Hippocampal formation (tissue), 2 donors: ENCODE measurements around the gene LMBRD2.
"Not testable (repeated sequence)": the region's sequence is repeated elsewhere in the genome, so short reads cannot be mapped to it uniquely, and the experiment has no call there.

ENCODE experiments used
- DNase-seq, 2 donors: peaks; one replicate each; lab custom pipeline; 2025; lab: John Stamatoyannopoulos, UW

LMBRD2 gene

DNA sequence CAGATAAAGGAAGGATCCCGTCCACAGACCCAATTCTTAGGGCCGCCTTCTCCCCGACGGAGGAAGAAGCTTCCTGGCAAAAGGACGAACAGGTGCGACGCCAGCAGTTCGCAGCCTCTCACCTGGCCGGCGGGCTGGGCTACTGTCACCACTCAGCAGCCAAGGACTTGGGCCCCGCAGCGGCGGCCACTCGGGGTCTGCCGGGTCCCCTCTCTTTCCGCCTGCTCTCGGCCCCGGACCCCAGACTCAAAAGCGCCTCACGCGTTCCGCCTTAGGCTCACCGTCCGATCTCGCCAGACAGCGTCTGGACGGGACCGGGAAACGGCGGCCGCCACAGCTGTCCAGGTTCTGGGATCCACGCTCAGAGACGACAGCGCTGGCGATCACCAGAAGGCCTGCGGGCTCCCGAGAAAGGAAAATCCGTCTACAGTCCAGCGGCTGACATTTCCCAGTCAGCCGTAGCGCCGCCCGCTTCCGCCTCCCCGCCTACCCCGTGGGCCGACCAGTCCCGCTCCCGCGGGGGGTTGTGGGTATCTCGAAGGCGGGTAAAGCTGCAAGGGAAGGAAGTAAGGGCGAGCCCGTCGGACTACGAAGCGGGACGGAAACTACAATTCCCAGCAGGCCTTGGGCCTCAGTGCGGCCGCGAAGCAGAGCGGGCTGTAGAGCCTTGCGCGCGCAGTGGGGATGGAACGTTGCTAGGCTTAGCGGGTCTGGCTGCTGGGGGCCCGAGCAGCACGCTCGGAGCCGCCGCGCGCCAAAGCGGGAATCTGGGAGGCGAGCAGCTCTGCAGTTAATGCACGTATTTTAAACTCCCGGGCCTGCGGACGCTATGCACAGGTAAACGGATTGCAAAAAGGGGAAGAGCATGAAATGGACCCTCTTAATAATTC, at the start of gene LMBRD2, which contains the start of gene SKP2:
LMBRD2 (minus strand) TSS at position 454 of the 890 bp plus-strand sequence. CDS start 8,538 bp downstream, outside the sequence.
SKP2 (plus strand) TSS at position 678 of the 890 bp plus-strand sequence; CDS start at position 830, 152 bp downstream.
- DNase-seq = peak; percentile 98 to 99

DNA sequence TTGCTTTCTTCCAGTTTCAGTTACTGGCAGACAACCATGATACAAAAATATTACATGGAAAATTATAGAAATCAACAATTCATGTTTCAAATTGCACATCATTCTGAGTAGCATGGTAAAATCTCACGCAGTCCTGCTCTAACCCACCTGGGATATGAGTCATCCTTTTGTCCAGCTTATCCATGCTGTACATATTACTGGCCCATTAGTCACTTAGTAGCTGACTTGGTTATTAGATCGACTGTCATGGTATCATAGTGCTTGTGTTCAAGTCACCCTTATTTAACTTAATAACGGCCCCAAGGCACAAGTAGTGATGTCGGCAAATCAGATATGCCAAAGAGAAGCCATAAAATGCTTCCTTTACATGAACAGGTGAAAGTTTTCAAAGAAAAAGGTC, 48.8 kb upstream of the LMBRD2 start:
- no peak for DNase-seq

DNA sequence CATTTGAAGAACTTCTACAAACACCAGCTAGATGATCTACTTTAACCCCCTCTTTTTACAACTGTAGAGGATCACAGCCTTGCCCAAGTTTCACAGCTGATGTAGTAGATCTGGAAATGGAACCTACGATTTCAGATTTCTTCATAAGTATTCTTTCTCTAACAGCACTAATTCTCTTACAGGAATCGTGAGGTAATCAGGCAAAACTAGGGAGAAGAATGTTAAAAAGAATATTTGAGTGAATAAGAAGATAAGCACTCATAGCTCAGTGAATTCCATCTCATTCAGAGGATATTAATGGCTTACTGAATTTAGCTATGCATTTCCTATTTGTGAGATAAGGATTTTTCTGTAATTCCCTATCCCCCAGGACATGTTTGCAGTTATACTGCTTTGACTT, 47.9 kb upstream of the LMBRD2 start:
- no peak for DNase-seq

DNA sequence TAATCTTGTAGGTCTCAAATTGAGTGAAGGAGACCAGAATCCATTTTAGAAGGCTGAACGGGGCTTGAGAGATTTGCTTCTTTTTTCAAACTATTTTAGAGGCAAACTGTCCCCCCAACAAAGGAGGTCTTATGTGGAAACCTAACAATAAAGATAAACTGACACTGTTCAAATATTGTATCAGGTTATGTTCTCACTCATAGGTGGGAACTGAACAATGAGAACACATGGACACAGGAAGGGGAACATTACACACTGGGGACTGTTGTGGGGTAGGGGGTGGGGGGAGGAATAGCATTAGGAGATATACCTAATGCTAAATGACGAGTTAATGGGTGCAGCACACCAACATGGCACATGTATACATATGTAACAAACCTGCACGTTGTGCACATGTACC, 47.1 kb upstream of the LMBRD2 start:
- DNase-seq = not testable (repeated sequence)

DNA sequence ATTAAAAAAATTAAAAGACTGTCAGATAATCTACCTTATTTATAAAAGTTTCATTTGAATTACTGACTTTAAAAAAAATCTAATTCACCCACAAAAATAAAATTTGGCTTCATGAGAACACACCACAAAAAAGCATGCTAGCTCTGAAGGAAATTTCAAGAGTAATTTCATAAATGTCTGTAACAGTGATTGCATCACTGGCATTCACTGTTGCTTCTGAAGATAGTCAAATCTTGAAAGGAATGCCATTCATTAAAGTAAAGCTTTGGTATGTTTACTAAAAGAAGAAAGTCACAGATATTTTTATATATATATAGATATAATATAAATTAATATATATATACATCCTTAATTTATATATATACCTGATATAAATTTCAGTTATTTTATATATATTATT, 46.6 kb upstream of the LMBRD2 start:
- DNase-seq = no peak

DNA sequence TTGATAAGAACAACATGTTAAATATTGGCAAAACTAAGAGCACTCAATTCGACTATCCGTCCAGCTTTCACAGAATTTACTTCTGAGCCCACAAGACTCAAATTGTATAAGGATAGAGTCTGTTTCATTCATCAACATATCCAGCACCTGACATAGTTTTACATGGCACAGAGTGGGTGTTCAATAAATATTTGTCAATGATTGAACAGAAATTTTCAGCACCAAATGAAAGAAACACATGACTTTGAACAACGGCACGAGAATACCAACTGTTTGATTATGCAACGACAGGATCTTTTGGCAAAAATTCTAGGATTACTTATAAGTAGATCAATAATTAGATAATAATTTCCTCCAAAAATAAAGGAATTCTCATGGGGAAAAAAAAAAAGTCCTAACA, 42.1 kb upstream of the LMBRD2 start:
- no peak for DNase-seq

DNA sequence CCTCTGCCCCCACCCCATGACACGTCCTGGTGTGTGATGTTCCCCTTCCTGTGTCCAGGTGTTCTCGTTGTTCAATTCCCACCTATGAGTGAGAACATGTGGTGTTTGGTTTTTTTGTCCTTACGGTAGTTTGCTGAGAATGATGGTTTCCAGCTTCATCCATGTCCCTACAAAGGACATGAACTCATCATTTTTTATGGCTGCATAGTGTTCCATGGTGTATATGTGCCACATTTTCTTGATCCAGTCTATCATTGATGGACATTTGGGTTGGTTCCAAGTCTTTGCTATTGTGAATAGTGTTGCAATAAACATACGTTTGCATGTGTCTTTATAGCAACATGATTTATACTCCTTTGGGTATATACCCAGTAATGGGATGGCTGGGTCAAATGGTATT, 32.7 kb upstream of the LMBRD2 start:
- DNase-seq = not testable (repeated sequence)

DNA sequence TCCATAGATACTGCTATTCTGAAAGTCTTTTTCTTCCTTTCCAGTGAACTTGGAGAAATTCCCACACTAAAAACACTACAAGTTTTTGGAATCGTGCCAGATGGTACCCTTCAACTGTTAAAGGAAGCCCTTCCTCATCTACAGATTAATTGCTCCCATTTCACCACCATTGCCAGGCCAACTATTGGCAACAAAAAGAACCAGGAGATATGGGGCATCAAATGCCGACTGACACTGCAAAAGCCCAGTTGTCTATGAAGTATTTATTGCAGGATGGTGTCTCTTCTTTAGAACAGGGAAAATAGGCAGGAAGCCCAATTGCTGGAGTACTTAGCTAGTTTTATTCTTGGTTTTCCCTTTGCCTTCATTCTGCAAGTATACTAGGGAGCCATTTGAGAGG, 30.1 kb upstream of the LMBRD2 start:
- peak in 1 of 2 donors; percentile 35 for DNase-seq

DNA sequence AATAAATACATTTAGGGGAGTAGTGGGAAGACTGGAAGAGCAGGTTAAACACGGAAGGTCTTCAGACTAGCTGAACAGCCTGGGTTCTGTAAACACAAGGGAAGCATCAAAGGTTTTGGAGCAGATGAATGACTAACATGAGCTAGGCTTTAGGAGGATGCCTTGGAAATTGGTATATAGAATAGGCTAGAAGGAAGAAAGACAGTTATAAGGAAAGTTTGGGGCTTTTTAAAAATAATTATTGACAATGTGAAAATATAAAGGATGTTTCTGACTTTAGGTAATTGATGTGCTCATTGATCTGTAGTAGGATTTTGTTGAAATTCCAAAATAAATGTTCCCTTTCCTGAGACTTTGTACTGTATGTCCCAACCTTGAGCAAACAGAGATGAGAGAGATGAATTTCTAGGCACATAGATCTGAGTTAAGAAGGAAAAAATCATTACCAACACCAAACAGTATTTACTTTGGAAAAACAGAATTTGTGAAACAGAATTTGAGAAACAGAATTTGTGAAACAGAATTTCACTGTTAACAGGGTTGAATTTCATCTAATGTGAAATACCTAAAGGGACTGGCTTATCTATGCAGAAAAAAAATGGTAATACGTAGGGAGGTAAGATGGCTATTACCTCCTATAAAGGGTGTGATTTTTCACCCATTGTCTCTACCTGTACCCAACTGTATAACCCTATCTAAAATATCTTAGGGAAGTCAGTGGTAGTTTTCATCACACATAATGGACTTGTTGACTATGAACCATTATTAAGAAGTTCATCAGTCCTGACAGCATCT, 29.1 kb upstream of the LMBRD2 start:
- DNase-seq = no peak

DNA sequence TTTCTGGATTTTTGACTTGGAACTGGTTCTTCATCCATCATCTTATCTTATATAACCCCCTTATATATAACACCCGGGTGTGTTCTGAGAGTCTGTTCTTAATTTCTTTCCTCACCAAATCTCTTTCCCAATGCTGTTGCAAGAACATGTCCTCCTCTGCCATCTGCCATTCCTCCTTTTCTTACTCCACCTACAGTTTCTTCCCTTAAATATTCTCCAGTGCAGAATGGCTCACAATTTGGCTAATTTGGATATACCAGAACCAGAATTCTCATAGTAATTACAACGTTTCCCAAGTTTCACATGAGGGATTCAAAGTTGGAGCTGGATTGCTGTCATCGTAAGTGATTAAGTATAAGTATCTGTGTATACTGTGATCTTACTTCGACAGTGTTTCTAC, 28.3 kb upstream of the LMBRD2 start:
- peak in 1 of 2 donors; percentile 51 for DNase-seq

DNA sequence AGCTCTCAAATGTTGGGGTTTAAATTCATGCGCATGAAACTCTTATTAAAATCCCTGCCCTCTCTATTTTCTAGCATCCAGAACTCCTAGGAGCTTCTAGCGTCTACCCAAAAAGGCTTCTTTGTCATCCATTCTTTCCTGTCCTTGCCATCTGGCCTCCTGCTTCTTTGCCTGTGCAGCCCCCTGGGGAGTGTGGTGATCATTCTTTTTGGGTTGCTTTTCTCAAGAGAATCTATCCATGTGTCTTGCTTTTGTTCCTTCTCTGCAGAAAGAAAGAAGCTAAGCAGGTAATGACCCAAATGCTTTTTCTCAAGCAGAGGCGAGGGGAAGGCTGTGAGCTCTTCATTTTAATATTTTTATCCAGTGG, 26.8 kb upstream of the LMBRD2 start:
- DNase-seq = no peak

DNA sequence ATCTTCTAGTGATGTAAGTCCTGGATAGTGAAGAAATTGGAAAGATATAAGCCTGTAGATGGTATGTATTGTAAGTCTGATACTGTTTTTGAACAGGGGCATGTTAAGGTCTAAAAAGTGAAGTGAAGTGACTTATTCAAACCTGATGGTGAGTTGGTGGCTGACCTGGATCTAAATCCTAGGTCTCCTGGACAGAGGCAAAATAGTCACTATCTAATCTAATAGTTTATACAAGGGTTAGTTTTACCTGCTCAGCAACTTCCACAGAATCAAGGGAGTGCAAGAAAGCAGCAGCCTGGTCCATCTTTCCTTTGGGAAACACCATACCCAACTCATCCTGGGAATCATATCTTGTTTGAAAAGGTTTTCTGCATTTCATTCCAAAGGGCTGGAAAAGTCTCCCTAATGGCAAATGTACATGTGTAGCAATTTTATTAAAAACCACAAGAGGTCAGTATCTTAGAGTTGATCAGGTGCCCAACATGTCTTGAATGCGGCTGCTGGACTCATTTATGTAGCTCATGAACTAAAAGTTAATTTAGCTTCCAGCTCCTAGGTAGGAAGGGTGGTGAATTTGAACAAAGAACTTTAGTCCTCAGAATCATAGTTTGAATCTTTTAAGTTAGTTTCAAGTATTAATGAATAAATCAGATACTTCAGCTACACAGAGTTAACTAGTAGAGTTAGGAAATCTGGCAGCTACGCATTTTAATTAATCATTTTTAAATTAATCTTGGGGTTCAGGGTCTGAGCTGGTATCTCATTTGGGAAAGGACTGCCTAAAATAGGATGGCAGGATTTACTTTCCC, 26.2 kb upstream of the LMBRD2 start:
- DNase-seq = peak in 1 of 2 donors; percentile 57

DNA sequence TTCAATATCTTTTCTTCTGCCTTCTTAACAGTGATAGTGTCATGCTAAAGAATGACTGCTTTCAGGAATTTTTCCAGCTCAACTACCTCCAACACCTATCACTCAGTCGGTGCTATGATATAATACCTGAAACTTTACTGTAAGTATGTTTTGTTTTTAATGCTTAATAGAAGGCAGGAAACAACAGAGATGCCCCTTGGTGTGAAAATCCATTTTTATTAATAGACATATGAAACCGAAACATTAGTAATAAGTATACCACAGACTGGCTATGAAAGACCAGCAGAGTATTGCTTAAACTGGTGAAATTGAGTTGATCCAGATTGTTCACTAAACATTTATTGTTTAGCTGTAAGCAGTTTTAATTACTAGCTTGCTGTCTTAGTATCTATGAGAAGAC, 25.5 kb upstream of the LMBRD2 start:
- DNase-seq = no peak

DNA sequence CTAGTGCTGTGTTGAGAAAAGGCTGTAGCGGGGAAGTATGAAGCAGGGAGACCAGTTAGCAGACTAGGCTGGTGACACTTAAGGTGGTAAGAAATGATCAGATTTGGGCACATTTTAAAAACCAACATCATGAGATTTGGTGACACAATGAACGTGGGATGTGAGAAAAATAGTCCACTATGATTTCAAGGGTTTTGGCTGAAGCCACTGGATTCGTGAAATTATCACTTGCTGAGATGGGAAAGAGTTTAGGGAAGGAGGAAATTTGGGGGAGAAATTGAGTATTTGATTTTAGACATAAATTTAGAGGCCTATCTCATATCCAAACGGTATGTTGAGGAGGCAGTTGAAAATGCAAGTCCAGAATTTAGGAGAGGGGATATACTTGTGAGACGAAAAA, 23.4 kb upstream of the LMBRD2 start:
- DNase-seq = no peak

DNA sequence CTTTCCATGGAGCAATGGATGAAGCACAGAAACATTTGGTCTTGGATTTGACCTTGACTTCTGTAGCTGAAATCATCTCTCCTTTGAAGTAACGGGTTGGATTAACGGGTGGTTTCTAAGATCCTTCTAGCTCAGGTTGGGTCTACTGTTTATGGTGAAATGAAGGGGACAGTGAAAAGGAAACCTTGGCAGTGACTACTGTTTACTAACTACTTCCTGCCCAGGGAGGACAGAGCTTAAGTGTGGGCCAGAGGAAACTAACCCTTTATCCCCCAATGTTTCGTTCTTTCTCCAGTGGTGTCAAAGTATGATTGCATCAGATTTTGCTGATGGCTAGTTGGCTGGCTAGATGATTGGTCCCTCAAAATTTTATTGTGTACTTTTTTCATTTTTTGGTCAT, 22.4 kb upstream of the LMBRD2 start:
- DNase-seq = no peak

DNA sequence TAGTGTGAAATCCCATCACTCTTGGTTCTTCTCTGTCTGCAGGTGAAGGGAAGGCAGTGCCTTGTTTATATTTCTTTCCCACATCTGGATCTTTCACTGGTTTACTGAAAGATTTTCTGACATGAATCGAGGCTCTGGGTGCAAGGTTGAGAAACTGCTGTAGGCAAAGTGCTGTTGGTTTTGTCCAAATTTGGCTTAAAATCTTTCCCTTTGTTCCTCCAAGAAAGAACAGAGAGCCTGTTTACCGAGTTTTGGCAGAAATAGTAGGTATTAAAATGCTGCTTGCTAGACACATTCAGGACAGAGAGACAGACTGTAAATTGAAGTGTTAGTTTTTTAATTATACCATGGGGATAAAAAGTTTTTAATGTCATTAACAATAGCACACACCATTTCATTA, 21.7 kb upstream of the LMBRD2 start:
- peak in 1 of 2 donors; percentile 42 for DNase-seq

DNA sequence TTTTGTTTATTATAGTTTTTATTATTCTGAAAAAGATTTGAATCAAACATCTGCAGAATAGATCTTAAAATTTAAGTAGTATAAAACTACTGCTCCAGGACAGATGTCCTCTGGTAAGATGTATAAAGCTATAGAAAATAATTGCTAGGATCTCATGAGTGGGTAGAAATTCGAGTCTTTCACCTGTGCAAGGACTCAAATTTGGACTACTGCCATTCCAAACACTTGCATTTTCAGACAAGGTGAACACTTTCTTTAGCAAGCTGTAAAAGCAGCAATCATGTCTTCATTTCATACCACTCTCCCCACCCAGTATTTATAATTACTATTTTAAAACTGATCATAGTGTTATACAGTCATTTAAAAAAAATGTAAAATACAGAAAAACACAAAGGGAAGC, 20.9 kb upstream of the LMBRD2 start:
- no peak for DNase-seq

DNA sequence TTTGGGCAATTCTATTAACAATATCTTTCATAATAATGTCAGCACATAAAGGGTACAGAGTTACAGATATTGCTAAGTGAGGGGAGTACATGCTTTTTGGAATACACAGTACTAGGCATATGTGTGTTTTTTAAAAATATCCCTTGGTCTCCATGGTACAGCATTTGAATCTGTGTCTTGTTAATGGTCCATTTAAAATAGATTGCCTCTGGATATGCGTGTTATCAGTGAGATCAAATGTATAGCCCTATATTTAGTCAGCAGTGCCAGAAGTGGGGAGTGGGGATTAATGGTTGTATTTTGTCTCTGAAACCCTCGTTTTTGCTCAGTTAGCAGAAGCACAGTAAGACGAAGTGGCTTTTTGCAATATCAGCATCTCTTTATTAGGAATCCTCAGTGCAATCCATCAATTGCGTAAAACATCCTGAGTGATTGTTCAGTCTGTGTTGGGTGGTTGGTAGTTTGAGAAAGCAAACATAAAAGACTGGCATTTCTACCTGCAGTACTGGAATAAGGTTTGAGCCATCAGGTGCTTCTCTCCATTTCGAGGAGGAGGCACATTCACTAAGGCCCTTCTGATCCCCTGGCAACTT, 19.2 kb upstream of the LMBRD2 start:
- DNase-seq = no peak

DNA sequence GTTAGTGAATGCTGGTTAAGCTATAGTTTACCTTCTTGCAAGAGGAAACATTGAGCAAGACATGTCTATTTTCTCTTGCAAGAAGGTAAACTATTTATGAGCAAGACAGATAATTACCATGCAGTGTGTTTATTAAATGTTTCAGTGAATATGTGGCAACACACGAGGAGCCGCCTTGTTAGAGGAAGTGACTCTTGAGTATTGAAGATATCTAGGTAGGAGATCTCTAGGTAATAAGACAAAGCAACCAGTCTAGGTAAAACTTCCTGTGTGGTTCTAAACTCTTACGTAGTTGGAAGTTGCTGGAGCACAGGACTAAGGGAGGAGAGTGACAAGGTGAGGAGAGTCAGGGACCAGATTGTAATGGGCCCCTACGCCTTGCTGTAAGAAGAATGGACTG, 17.1 kb upstream of the LMBRD2 start:
- DNase-seq = no peak

DNA sequence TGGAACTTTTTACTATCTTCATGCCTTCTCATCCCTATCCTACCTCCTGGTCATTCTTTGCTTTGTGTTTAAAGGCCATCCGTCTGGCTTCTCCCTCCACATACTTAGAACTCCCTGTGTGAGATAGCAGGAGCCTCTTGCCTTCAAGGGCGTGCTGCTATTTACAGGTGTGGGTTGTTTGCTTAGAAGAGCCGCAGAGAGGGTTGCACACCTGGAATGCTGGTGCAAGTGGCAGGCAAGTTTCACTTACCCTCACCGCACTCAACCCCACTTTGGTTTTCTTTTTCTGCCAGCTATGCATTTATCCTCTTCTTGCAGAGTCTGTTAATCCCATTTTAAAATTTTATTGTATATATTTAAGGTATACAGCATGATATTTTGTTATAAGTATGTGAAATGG, 12.8 kb upstream of the LMBRD2 start:
- DNase-seq = no peak

DNA sequence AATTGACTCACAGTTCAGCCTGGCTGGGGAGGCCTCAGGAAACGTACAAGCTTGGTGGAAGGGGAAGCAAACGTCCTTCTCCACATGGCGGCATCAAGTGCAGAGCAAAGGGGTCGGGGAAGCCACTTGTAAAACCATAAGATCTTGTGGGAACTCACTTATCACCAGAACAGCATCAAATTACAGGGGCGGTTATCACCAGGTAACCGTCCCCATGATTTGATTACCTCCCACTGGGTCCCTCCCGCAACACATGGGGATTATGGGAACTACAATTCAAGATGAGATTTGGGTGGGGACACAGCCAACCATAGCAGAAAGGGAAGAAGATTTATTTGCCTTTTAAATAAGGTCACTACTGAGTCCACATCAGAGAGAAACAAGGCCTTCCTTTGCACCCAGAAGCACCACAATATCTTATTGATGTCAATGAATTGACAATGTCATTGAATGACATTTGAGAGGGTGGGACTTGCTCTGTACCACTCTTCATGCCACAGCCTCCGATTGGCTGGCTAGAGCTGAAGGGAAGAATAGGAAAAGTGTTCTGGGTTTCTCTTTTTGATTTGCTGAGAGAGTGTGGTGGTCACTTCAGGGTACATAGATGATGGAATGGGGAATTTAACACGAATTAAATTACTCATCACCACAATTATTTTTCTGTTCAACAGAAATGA, 11.3 kb upstream of the LMBRD2 start:
- peak; percentile 36 to 77 for DNase-seq
